Hepatocyte (in vitro differentiated cells): ENCODE results near the gene GALNT4.

Experiments
- CTCF ChIP-seq: fragments of 200-600 bp; sonication (generic); IDR thresholded peaks from 2 replicates; pipeline ENCODE4 v1.5.1; 2016; ENCODE audit warnings: antibody characterized with exemption, mild to moderate bottlenecking; ENCODE audit not compliant: poor library complexity
- EZH2 ChIP-seq: fragments of 200-600 bp; sonication (generic); IDR thresholded peaks from 2 replicates; pipeline ENCODE4 v1.6.1; 2016; ENCODE audit warnings: antibody characterized with exemption, mild to moderate bottlenecking, borderline replicate concordance
- EZH2phosphoT487 ChIP-seq: fragments of 200-600 bp; sonication (generic); IDR thresholded peaks from one replicate; pipeline ENCODE4 v1.6.1; 2018; ENCODE audit warnings: antibody characterized with exemption, mild to moderate bottlenecking, low read depth, moderate library complexity; ENCODE audit not compliant: unreplicated experiment, severe bottlenecking

- TF ChIP-seq CTCF = no peak
- no peak for TF ChIP-seq EZH2phosphoT487
- no peak for TF ChIP-seq EZH2
These were observed 27.6 kb downstream of the GALNT4 start for GRCh38 chr12:89497005-89497404.
